Coronary artery (tissue), 2 donors: Measurements from ENCODE around the gene ANKFN1.

Experiments used
- DNase-seq: peaks from one replicate; pipeline ENCODE4 v3.0.0-alpha.2; 2017; ENCODE audit warnings: low spot score
- H3K27ac ChIP-seq, 2 donors: fragments of 200-600 bp; sonication (generic); one replicate each; pipeline ENCODE4 v1.5.1; 2016 to 2019
- H3K4me3 ChIP-seq: fragments of 200-600 bp; sonication (generic); 2 replicates; pipeline ENCODE4 v1.5.1; 2016; ENCODE audit warnings: mild to moderate bottlenecking, moderate library complexity
- TF ChIP-seq, protein P1 (sequence below): fragments of 200-600 bp; sonication (generic); IDR thresholded peaks from one replicate; pipeline ENCODE4 v1.5.1; 2019; ENCODE audit warnings: antibody characterized with exemption

ANKFN1 gene

DNA sequence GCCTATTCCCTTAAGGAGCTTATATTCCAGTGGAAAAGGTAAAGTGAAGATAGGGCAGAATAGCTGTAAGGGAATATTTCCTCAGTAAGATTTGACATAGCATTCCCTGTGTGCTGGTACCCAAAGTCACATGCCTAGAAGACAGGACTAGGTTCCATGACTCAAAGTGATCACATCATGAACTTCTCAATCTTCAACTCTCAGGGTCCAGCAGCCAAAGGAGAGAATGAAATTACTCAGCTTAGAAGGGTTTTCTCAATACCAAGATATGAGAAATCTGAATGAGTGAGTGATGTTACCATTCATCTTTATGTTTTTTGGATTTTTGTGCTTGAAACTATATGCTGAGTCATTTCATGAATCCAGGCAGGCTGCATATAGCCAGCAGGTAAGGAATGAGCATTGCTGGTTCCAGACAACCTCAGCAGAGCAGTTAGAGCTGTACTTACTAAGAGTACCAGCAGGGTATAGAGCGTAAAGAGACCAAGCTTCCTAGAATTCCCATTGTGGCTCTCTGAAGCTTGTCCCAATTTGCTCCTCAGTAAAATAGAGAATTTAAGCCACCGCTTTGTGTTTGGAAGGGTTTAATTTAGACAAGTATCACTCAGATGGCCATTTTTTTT, 91.1 kb downstream of the ANKFN1 start:
- H3K4me3 ChIP-seq: no peak overlapping the region
- no peak overlapping the region for H3K27ac ChIP-seq

DNA sequence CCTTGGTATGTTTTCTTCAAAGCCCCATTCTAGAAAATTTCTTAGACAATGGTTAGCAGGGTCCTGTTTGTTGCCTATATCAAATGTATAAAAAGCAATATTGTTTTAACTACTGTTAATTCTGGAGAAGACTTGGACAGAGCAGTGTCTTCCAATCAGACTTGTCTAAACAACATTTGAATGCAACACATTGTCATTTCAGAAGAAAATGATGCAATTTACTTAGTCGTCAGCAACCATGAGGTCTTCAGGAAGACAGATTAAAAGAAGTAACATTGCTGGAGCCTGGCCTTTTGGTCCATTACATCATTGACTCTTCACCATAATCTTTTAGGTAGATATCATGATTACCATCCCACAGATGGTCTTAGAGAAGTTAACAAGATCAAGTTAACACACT, 94.5 kb downstream of the ANKFN1 start:
- H3K27ac ChIP-seq: no peak overlapping the region
- no peak overlapping the region for H3K4me3 ChIP-seq
- TF ChIP-seq, protein P1, sequence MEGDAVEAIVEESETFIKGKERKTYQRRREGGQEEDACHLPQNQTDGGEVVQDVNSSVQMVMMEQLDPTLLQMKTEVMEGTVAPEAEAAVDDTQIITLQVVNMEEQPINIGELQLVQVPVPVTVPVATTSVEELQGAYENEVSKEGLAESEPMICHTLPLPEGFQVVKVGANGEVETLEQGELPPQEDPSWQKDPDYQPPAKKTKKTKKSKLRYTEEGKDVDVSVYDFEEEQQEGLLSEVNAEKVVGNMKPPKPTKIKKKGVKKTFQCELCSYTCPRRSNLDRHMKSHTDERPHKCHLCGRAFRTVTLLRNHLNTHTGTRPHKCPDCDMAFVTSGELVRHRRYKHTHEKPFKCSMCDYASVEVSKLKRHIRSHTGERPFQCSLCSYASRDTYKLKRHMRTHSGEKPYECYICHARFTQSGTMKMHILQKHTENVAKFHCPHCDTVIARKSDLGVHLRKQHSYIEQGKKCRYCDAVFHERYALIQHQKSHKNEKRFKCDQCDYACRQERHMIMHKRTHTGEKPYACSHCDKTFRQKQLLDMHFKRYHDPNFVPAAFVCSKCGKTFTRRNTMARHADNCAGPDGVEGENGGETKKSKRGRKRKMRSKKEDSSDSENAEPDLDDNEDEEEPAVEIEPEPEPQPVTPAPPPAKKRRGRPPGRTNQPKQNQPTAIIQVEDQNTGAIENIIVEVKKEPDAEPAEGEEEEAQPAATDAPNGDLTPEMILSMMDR: no peak
- no peak for DNase-seq

More for the DNA sequence above, 91.1 kb downstream of the ANKFN1 start:
- TF ChIP-seq, protein P1: no peak
- no peak for DNase-seq

DNA sequence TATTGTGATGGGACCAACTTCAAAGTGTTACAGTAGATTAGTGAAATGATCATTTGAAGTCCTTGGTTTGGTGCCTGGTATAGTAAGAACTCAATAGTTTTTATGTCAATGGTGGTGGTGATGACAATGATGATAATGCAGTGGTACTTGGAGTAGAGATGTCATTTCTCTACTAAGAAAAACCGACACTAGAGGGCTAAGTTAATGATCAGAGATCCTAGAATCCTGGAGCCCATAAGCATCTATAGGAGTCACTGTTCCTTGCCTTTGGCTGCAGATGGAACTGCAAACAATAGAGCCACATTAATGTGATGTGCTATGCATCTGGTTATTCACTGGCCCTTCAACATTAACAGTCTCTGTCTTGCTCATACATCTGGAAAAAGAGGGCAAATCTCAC, 103.8 kb downstream of the ANKFN1 start:
- DNase-seq: no peak
- Histone ChIP-seq H3K4me3 (no peak overlapping the region), H3K27ac (no peak overlapping the region)
- TF ChIP-seq, protein P1: no peak

DNA sequence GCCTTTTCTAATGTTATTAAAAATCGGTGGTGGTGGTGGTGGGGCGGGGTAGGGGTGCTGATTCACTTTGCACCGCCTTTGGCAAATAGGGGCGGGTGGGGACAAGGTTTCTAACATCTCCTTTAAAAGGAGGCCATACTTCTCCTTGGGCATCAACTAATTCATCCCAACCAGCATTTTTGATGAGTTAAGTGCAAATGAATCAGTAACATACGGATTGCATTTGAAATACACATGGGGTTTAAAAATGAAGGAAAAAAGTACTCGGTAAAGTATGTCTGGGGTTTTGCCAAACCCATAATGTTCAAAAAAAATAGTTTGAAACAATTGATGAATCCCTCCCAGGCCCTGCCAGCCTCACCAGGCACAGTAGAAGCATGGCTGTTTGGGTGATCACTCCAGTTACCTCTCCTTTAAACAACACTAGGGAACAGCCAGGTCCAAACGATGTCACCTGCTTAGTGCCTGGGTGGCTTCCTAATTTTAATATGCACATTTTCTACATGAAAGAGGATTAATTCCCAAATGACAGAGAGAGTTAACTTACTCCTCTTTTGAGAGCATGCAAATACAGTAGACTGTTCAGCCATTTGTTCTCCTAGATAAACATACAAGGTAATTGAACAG, 107.2 kb downstream of the ANKFN1 start:
- H3K4me3 ChIP-seq: no peak overlapping the region
- no peak overlapping the region for H3K27ac ChIP-seq
- TF ChIP-seq, protein P1: no peak
- DNase-seq: no peak

DNA sequence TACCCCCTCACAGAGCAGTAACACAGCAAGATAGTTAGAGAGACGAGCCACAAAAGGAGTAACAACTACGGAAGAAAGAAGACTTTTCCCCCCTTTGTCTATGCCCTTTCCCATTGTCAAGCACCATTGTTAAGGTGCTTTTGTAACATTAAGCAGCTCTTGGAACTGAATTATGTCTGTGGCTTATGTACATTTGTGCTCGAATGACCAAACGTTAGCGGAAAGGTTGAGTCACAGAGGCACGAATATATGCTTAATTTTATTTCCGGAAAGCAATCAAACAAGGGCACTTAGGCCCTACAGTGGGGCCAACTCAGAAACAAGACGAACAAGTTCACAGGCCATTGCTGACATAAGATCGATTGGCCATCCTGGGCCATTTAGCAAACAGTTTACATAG, 109.5 kb downstream of the ANKFN1 start:
- no peak for DNase-seq
- TF ChIP-seq, protein P1: no peak
- no peak overlapping the region for H3K4me3 ChIP-seq
- no peak overlapping the region for H3K27ac ChIP-seq

DNA sequence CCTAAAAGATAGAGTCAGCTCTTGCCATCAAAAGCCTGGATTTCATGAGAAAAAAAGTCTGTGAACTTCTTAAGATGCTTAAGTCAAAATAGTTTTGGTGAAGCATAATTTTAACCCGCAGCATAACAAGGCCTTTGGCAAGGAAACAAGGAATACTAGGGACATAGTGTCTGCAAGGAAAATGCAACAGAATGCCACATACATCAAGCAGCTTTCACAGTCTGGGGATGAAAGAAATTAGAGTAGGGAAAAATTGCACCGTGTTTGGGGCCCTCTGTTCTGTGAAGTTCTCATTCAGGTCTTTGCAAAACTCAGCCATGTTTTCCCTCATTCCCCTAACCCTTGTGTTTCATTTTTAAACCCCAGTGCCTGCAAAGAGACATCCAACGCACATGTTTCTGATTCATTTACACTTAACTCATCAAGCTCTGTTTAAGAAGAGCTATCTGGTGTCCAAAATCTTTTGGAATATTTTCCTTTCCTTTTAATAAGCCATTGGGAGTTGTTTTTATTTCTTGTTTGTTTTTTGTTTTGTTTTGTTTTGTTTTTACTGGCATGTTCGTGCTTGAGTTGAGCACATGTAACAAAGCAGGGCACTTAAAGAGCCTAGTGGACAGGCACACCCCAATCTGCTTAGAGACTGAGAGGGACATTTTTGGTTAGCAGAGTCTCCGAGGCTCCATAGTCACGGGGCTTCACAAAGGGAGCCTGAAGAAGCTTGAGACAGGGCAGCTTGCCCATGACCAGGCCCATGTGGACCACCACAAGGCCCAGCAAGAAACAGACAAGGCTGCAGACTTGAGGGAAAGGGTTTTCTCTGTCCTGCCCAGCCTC, 116.5 kb downstream of the ANKFN1 start:
- DNase-seq: no peak
- Histone ChIP-seq H3K4me3 (no peak overlapping the region), H3K27ac (no peak overlapping the region)
- TF ChIP-seq, protein P1: no peak
